Adrenal gland (tissue), 12 donors: ENCODE data around the gene PLD5. TPM values are rescaled to one million over a fixed set of nuclear protein-coding genes. Genes with fewer than 3 reads are reported as not detected.
A peak's percentile ranks its signal among the peaks of the same experiment; 100 is the strongest.

ENCODE experiments used
- DNase-seq, 7 donors: peaks; one replicate each; pipeline ENCODE4 v3.0.0-alpha.2; 2019 to 2020
- H3K27ac ChIP-seq, 5 donors: fragments of 200-600 bp; sonication (generic) in 4 of 5; 1 replicate in 3 of 5; 2 replicates in 2 of 5; pipeline versions ENCODE4 v1.5.1 to v1.8.0; 2016 to 2020; ENCODE audit warnings: mild to moderate bottlenecking in 1 of 5
- H3K27me3 ChIP-seq: fragments of 200-600 bp; 2 replicates; pipeline ENCODE4 v1.8.0; 2021
- H3K36me3 ChIP-seq, 2 donors: fragments of 200-600 bp; replicated peaks in 1 of 2; 1 replicate in 1 of 2; 2 replicates in 1 of 2; pipeline versions ENCODE4 v1.5.1 to v1.8.0; 2018 to 2022
- H3K4me1 ChIP-seq, 2 donors: fragments of 200-600 bp; replicated peaks in 1 of 2; 1 replicate in 1 of 2; 2 replicates in 1 of 2; pipeline versions ENCODE4 v1.5.1 to v1.8.0; 2018 to 2021
- H3K4me3 ChIP-seq, 4 donors: fragments of 200-600 bp; sonication (generic) in 3 of 4; one replicate each; pipeline ENCODE4 v1.5.1; 2016 to 2018
- H3K9me3 ChIP-seq, 3 donors: fragments of 200-600 bp; sonication (generic) in 1 of 3; replicated peaks in 1 of 3; 1 replicate in 2 of 3; 2 replicates in 1 of 3; pipeline versions ENCODE4 v1.5.1 to v1.8.0; 2016 to 2021
- POLR2A ChIP-seq, 2 donors: fragments of 450-650 bp; IDR thresholded peaks; one replicate each; pipeline ENCODE4 v1.6.1; 2017; ENCODE audit warnings: antibody characterized with exemption in 2 of 2, mild to moderate bottlenecking in 2 of 2, moderate library complexity in 1 of 2
- WGBS, 4 donors: extraction: QIAGEN DNeasy Blood & Tissue Kit in 2 of 4; methylation state at CpG; one replicate each; pipeline versions ENCODE4 v1.1.5 to v1.1.7; 2013 to 2017; 5-methylcytosine and 5-hydroxymethylcytosine counted together
- intact Hi-C, 2 donors: fragments of 100-400 bp; cut with DNase I; formaldehyde crosslinking; loops; one replicate each; pipeline versions ENCODE4 v1.14.1 to v1.15.0; 2022 to 2023
- polyA plus RNA-seq, 3 donors: library from polyadenylated mRNA; stranded (reverse); fragments of 200-250 nt in 2 of 3; fragments of 350-450 nt in 1 of 3; fragmentation: Illumina TruSeq in 1 of 3; extraction: RNeasy Lipid Tissue Mini Kit (QIAGEN cat#74804) in 1 of 3; gene quantifications; one replicate each; pipeline ENCODE4 v1.2.3, GENCODE V29; 2013 to 2014
- total RNA-seq, 9 donors: library from RNA; depleted of rRNA in 4 of 9; stranded (reverse); fragments of >200 nt in 4 of 9; fragments of 120-200 nt in 1 of 9; fragmentation: NEBNext Ultra II Directional in 1 of 9; extraction: Animal tissue kit (Norgen Biotek cat#: 25700) in 1 of 9; gene quantifications; one replicate each; pipeline versions ENCODE4 v1.1.0 to v1.2.4, GENCODE V29; 2013 to 2023
- TF ChIP-seq, protein P1 (sequence below), 6 experiments: fragments of 450-650 bp in 4 of 6; fragments of 200-600 bp in 2 of 6; sonication (generic) in 1 of 6; IDR thresholded peaks; 1 replicate in 5 of 6; 2 replicates in 1 of 6; pipeline versions ENCODE4 v1.5.1 to v1.8.0; 2016 to 2021; ENCODE audit warnings: antibody characterized with exemption in 6 of 6, mild to moderate bottlenecking in 2 of 6, moderate library complexity in 1 of 6
- donor health status: healthy with polysubstance abuse.
- donor health status: Bipolar disorder and iron deficiency.
- donor health status: DM: yes; HTN: yes; CAD: no.
- donor health status: DM: no; HTN: no; CAD: no.
- donor health status: DM: no; HTN: no; CAD: no.
- donor health status: DM: yes; HTN: yes; CAD: no.

Gene PLD5
- total and polyA plus RNA-seq, 12 donors = 0.24 to 9.6 (median 2.5) TPM

DNA sequence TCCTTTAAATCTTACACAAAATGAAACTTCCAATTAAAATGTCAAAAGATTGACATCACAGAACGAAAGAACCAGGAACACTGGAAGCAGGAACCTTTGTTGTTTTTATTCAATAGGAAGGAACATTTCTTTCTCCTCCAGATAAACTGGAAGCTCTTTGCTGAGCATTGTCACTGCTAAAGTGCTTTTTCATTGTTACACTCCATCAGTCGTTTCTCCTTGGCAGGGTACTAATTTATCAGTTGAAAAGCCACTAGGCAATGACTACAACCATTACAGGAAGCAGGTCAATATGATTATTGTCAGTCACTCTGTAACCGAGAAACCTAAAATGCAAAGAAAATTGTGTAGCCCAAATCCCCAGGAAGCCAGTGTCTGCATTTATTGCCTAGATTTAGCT is 362.4 kb downstream of the PLD5 start:
- H3K27ac ChIP-seq = no peak overlapping the region
- intact Hi-C loops = no loop called here
- no peaks in the 10 kb centered on the region for H3K4me1 ChIP-seq
- no peak overlapping the region for H3K4me3 ChIP-seq
- DNase-seq = no peak
- H3K9me3 ChIP-seq = no peaks in the 10 kb centered on the region
- no peaks in the 10 kb centered on the region for H3K36me3 ChIP-seq
- whole genome bisulfite sequencing, 4 donors = 50 to 60% (median 54%) methylated on average over 3 of the region's 3 CpGs
- no peaks in the 10 kb centered on the region for H3K27me3 ChIP-seq
- no peak for TF ChIP-seq POLR2A (IDR thresholded peaks at IDR 0.05)
- TF ChIP-seq, protein P1, sequence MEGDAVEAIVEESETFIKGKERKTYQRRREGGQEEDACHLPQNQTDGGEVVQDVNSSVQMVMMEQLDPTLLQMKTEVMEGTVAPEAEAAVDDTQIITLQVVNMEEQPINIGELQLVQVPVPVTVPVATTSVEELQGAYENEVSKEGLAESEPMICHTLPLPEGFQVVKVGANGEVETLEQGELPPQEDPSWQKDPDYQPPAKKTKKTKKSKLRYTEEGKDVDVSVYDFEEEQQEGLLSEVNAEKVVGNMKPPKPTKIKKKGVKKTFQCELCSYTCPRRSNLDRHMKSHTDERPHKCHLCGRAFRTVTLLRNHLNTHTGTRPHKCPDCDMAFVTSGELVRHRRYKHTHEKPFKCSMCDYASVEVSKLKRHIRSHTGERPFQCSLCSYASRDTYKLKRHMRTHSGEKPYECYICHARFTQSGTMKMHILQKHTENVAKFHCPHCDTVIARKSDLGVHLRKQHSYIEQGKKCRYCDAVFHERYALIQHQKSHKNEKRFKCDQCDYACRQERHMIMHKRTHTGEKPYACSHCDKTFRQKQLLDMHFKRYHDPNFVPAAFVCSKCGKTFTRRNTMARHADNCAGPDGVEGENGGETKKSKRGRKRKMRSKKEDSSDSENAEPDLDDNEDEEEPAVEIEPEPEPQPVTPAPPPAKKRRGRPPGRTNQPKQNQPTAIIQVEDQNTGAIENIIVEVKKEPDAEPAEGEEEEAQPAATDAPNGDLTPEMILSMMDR (IDR thresholded peaks at IDR 0.05) = no peak

DNA sequence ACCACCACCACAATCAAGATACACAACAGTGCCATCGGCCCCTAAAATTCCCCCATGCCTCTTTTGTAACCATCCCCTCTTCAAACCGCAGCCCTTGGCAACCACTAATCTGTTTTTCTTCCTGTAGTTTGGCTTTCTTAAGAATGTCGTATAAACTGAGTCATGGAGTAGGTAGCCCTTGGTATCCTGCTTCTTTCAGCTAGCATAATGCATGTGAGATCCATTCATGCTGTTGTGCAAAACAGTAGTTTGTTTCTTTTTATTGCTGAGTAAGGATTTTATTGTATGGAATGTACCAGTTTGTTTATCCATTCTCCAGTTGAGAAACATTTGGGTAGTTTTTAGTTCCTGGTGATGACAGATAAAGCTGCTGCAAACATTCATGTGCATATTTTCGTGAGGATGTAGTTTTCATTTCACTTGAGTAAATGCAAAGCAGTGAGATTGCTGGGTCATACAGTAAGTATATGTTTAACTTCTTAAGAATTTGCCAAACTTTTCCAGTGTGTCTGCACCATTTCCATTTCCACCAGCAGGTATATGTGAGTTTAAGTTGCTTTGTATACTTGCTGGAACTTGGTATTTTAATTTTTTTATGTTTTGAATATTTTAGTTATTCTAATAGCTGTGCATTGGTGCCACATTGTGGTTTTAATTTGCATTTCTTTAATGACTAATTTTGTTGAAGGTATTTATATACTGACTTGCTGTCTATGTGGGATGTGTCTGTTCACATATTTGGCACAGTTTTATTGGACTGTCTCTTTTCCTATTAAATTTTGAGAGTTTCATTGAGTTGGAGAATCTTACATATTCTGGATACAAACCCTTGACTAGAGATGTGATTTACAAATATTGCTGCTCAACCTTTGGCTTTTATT is 377.2 kb downstream of the PLD5 start:
- WGBS, 4 donors = 44 to 49% (median 47%) methylated on average over 4 of the region's 4 CpGs
- DNase-seq = no peak
- Histone ChIP-seq H3K4me1 (no peaks in the 10 kb centered on the region), H3K27ac (no peak overlapping the region), H3K27me3 (no peaks in the 10 kb centered on the region), H3K36me3 (no peaks in the 10 kb centered on the region), H3K4me3 (peak overlapping the region in 1 of 4 donors; percentile 13), H3K9me3 (no peaks in the 10 kb centered on the region)
- intact Hi-C loops = no loop called here
- TF ChIP-seq, protein P1 (IDR thresholded peaks at IDR 0.05) = no peak
- TF ChIP-seq POLR2A (IDR thresholded peaks at IDR 0.05) = no peak

DNA sequence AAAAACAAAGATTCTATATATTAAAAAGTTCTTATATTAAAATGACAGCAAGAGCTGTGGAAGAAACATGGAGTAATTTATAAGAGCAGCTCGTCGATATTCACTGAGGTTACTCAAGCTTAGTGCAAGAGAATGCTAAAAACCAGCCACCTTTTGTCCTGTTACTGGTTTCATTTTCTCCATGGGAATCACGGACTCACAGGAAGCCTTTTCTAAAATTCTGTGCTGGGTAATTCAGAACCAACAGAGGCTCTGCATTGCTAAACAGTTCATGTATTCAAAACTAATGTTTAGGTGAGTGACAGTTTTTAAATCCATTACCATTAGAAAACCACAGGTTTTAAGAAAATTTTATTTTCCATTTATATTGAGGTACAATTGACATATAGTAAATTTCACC is 377.8 kb downstream of the PLD5 start:
- H3K9me3 ChIP-seq = no peaks in the 10 kb centered on the region

DNA sequence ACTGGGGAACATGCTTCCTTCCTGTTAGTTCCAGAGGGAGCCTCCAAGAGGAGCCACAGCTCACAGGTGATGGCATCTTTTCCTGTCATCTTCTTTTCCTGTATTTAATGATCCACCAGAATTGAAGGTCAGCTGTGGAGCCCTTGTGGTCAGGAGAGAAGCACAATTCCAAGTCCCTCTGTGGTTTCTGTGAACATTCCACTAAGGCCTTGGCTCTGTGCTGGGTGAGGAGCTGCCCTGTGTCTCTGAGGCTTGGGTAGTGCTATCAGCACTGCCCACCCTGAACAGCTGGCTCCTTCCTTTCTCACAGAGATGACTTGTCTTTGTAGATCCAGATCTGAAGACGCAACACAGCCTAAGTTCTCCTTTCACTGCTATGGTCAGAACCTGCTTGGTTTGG is 383.7 kb downstream of the PLD5 start:
- Histone ChIP-seq H3K4me1 (no peaks in the 10 kb centered on the region), H3K36me3 (no peaks in the 10 kb centered on the region), H3K4me3 (no peak overlapping the region), H3K27ac (no peak overlapping the region), H3K27me3 (no peaks in the 10 kb centered on the region), H3K9me3 (no peaks in the 10 kb centered on the region)
- no peak for DNase-seq
- intact Hi-C loops = no loop called here
- TF ChIP-seq POLR2A (IDR thresholded peaks at IDR 0.05) = no peak
- TF ChIP-seq, protein P1 (IDR thresholded peaks at IDR 0.05) = no peak
- 69 to 100% (median 75%) methylated on average over 1 of the region's 1 CpG for WGBS, 4 donors

More for the DNA sequence above, 377.8 kb downstream of the PLD5 start:
- Histone ChIP-seq H3K27ac (no peak overlapping the region), H3K36me3 (no peaks in the 10 kb centered on the region), H3K4me3 (peak overlapping the region in 1 of 4 donors; percentile 13), H3K4me1 (no peaks in the 10 kb centered on the region), H3K27me3 (no peaks in the 10 kb centered on the region)
- intact Hi-C loops = no loop called here
- no peak for DNase-seq
- TF ChIP-seq, protein P1 (IDR thresholded peaks at IDR 0.05) = no peak
- no peak for TF ChIP-seq POLR2A (IDR thresholded peaks at IDR 0.05)
- WGBS, 4 donors = 44 to 50% (median 47%) methylated on average over 3 of the region's 3 CpGs
